ENCODE results near the gene AP2A1.

AP2A1 gene

DNA sequence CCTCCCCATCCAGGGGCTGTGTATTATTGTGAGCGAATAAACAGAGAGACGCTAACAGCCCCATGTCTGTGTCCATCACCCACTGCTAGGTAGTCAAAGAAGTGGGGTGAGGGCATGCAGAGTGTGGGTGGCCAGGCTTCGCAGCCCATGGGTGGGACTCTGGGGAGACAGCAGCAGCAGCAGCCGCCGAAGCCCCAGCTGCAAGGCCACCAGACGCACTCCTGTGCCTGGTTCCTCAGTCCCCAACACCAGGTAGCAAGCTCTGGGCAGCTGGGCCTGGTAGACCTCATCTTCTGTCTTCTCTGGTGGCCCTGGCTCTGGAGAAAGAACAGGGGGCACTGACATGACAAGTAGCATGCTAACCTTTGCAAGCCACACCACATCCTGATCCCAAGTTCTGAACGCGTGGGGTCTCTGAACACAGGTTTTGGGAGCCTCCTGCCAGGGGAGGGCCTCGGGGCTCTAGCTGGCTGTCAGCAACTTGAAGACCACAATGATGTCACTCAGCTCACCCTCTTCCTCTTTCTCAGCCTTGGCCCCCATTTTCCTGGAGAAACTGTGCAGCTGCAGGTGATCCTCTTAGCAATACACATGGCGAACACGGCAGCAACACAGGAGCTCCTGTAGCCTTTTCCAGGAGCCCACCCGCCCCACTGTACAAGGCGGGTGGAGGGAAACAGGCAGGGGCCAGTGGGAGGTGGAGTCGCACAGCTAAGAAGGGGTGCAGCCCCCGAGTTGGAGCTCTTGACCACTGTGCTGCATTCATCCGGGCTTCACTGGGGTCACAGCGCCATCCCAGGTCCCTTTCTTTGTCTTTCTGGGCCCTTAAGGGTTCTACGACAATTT lies 40.5 kb downstream of the AP2A1 start:
- Histone ChIP-seq H3K79me2 (ENCODE audit: control insufficient read depth, insufficient read depth, low read length) (no peaks in the 10 kb centered on the region), H4K8ac (ENCODE audit: low read depth, low read length) (no peak overlapping the region), H3K56ac (ENCODE audit: low read length) (no peak overlapping the region), H3K9ac (ENCODE audit: low read length) (no peak overlapping the region), H3K4me3 (ENCODE audit: low read length) (no peak overlapping the region), H3K79me1 (ENCODE audit: low read length) (no peaks in the 10 kb centered on the region), H3K27me3 (ENCODE audit: insufficient read depth, low read length, poor library complexity) (no peaks in the 10 kb centered on the region), H2BK5ac (ENCODE audit: low read length) (no peak overlapping the region), H2BK15ac (replicated peaks; ENCODE audit: low read depth) (no peak overlapping the region), H3K4me2 (ENCODE audit: low read length) (no peak overlapping the region), H3K27ac (ENCODE audit: low read depth, low read length) (no peak overlapping the region), H3K4me1 (ENCODE audit: control insufficient read depth, low read depth, low read length) (peaks cover 4% of the 10 kb centered on the region), H3K23ac (ENCODE audit: low read length) (no peak overlapping the region), H4K5ac (ENCODE audit: low read length) (no peak overlapping the region), H2BK120ac (ENCODE audit: low read depth, low read length) (no peak overlapping the region), H3K36me3 (ENCODE audit: control insufficient read depth, insufficient read depth, low read length) (no peaks in the 10 kb centered on the region), H3K18ac (ENCODE audit: low read length) (no peak overlapping the region), H2AK5ac (ENCODE audit: low read length) (no peak overlapping the region), H3K4ac (ENCODE audit: low read depth, low read length) (no peak overlapping the region)
- no peak for DNase-seq
- WGBS (ENCODE audit: extremely low coverage, insufficient coverage, low lambda C conversion rate), result no CpG with 5 or more reads among the region's 18 CpGs

DNA sequence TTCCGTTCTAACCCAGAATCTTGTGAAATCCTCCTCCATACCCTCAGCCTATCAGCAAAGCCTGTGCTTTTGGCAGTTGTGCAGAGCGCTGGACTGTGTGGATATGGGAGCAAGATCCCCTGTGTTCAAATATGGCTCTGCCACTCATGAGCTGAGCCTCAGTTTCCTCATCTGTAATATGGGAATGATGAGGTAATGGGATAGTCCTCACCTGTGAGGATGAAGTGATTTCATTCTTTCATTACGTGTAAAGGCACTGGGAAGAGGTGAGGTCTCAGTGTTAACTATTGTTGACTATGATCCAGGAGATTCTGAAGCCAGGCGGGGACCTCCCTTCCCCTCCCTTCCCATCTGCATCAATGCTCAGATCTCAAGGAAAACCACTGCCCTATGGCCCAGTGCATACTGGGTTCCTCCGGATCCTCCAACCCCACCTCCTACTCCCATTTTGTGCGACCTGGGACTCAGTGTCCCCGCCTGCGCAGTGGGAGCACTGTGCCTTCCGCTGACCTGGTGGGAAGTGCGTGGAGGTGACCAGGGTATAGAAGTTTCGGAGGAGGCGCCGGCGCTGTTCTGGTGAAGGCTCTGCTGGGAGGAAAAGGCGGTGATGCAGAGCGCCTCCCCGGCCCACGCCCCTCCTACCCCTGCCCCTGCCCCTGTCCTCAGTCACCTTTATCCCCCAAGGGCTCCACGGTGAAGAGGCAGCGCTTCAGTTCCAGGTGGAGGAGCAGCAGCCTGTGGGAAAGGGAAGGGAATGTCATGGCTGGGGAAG lies 41.3 kb downstream of the AP2A1 start:
- no peaks in the 10 kb centered on the region for H3K79me1 ChIP-seq (ENCODE audit: low read length)
- H3K56ac ChIP-seq (ENCODE audit: low read length), result no peak overlapping the region
- no peak overlapping the region for H4K5ac ChIP-seq (ENCODE audit: low read length)
- no peaks in the 10 kb centered on the region for H3K27me3 ChIP-seq (ENCODE audit: insufficient read depth, low read length, poor library complexity)
- H3K27ac ChIP-seq (ENCODE audit: low read depth, low read length), result no peak overlapping the region
- no peak for DNase-seq
- H3K36me3 ChIP-seq (ENCODE audit: control insufficient read depth, insufficient read depth, low read length), result no peaks in the 10 kb centered on the region
- H3K4ac ChIP-seq (ENCODE audit: low read depth, low read length), result no peak overlapping the region
- no peak overlapping the region for H2BK15ac ChIP-seq (replicated peaks; ENCODE audit: low read depth)
- no CpG with 5 or more reads among the region's 20 CpGs for WGBS (ENCODE audit: extremely low coverage, insufficient coverage, low lambda C conversion rate)
- H3K4me2 ChIP-seq (ENCODE audit: low read length), result peak overlapping the region; percentile 0
- no peak overlapping the region for H3K23ac ChIP-seq (ENCODE audit: low read length)
- H3K4me3 ChIP-seq (ENCODE audit: low read length), result no peak overlapping the region
- no peak overlapping the region for H2BK5ac ChIP-seq (ENCODE audit: low read length)
- peaks cover 4% of the 10 kb centered on the region for H3K4me1 ChIP-seq (ENCODE audit: control insufficient read depth, low read depth, low read length)
- no peaks in the 10 kb centered on the region for H3K79me2 ChIP-seq (ENCODE audit: control insufficient read depth, insufficient read depth, low read length)
- no peak overlapping the region for H2AK5ac ChIP-seq (ENCODE audit: low read length)
- H3K18ac ChIP-seq (ENCODE audit: low read length), result no peak overlapping the region
- H2BK120ac ChIP-seq (ENCODE audit: low read depth, low read length), result no peak overlapping the region
- no peak overlapping the region for H4K8ac ChIP-seq (ENCODE audit: low read depth, low read length)
- peak overlapping the region; percentile 23 for H3K9ac ChIP-seq (ENCODE audit: low read length)

DNA sequence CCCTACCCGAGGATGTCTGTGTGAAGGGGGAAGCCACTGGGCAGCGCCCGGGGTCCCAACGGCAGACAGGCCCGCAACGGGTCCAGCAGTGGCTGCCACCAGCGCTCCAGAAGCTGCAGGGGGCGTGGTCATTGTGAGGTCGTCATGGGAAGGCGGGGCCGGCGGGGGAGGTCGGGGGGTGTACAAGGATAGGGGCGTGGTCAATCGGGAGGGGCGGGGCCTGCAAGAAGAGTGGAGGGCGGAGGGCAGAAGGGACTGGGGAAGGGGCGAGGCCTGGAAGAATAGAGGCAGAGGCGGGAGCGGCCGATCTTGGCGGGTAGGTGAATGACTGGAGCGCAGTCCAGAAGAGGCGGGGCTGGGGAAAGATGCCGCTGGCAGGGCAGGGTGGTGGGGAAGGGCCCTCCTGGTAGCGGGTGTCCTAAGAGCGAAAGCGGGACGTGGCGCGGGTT lies 41.9 kb downstream of the AP2A1 start:
- WGBS (ENCODE audit: extremely low coverage, insufficient coverage, low lambda C conversion rate), result no CpG with 5 or more reads among the region's 31 CpGs
- H3K36me3 ChIP-seq (ENCODE audit: control insufficient read depth, insufficient read depth, low read length), result no peaks in the 10 kb centered on the region
- H4K8ac ChIP-seq (ENCODE audit: low read depth, low read length), result no peak overlapping the region
- DNase-seq, result peak; percentile 96
- no peaks in the 10 kb centered on the region for H3K27me3 ChIP-seq (ENCODE audit: insufficient read depth, low read length, poor library complexity)
- H4K5ac ChIP-seq (ENCODE audit: low read length), result no peak overlapping the region
- no peak overlapping the region for H2BK5ac ChIP-seq (ENCODE audit: low read length)
- no peak overlapping the region for H2BK15ac ChIP-seq (replicated peaks; ENCODE audit: low read depth)
- H3K27ac ChIP-seq (ENCODE audit: low read depth, low read length), result no peak overlapping the region
- H3K23ac ChIP-seq (ENCODE audit: low read length), result no peak overlapping the region
- H3K18ac ChIP-seq (ENCODE audit: low read length), result no peak overlapping the region
- peak overlapping the region; percentile 74 for H3K9ac ChIP-seq (ENCODE audit: low read length)
- H2BK120ac ChIP-seq (ENCODE audit: low read depth, low read length), result no peak overlapping the region
- H3K79me2 ChIP-seq (ENCODE audit: control insufficient read depth, insufficient read depth, low read length), result no peaks in the 10 kb centered on the region
- peak overlapping the region; percentile 75 for H3K56ac ChIP-seq (ENCODE audit: low read length)
- no peaks in the 10 kb centered on the region for H3K79me1 ChIP-seq (ENCODE audit: low read length)
- peak overlapping the region; percentile 82 for H3K4me2 ChIP-seq (ENCODE audit: low read length)
- no peak overlapping the region for H2AK5ac ChIP-seq (ENCODE audit: low read length)
- H3K4me3 ChIP-seq (ENCODE audit: low read length), result no peak overlapping the region
- peaks cover 4% of the 10 kb centered on the region for H3K4me1 ChIP-seq (ENCODE audit: control insufficient read depth, low read depth, low read length)
- no peak overlapping the region for H3K4ac ChIP-seq (ENCODE audit: low read depth, low read length)

DNA sequence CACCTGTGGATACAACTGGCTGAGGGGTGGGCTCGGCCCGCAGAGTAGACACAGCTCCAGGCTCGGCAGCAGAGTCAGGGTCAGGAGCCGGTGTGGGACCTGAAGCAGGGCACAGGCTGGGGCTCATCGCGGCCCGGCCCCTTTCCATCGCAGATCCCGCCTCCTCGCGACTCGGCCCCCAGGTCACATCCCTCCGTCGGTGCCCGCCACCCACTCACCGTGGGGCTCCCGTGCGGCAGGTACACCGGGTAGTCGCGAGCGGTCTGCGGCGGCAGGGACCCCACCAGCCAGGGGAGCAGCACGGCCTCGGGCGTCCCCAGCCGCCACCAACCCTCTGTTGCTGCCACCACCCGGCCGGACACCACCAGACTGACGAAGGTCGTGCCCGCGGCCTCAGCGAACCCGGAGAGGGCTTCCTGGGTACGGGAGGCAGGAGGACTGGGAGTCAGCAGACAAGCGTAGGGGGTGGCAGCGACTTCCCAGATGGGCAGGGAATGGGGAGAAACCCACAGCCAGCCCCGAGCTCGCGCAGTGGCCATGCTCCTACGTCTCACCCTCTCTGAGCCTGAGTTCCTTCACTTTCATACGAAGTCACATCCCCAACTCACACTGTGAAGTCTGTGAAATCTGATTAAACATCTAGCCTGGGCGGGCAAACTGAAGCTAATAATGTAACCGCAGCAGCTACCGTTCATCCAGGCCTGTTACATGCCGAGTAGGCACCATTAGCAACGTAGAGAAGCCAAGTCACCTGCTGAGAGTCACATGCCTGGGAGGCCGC lies 42.5 kb downstream of the AP2A1 start:
- Histone ChIP-seq H3K56ac (ENCODE audit: low read length) (peak overlapping the region; percentile 75), H3K79me1 (ENCODE audit: low read length) (no peaks in the 10 kb centered on the region), H4K8ac (ENCODE audit: low read depth, low read length) (no peak overlapping the region), H2AK5ac (ENCODE audit: low read length) (no peak overlapping the region), H3K9ac (ENCODE audit: low read length) (peak overlapping the region; percentile 74), H3K4ac (ENCODE audit: low read depth, low read length) (no peak overlapping the region), H4K5ac (ENCODE audit: low read length) (no peak overlapping the region), H3K4me1 (ENCODE audit: control insufficient read depth, low read depth, low read length) (peaks cover 4% of the 10 kb centered on the region), H3K4me2 (ENCODE audit: low read length) (peak overlapping the region; percentile 82), H3K4me3 (ENCODE audit: low read length) (no peak overlapping the region), H3K79me2 (ENCODE audit: control insufficient read depth, insufficient read depth, low read length) (no peaks in the 10 kb centered on the region), H2BK5ac (ENCODE audit: low read length) (no peak overlapping the region), H3K23ac (ENCODE audit: low read length) (peak overlapping the region; percentile 57), H3K18ac (ENCODE audit: low read length) (no peak overlapping the region), H3K36me3 (ENCODE audit: control insufficient read depth, insufficient read depth, low read length) (no peaks in the 10 kb centered on the region), H3K27ac (ENCODE audit: low read depth, low read length) (no peak overlapping the region), H2BK15ac (replicated peaks; ENCODE audit: low read depth) (no peak overlapping the region), H2BK120ac (ENCODE audit: low read depth, low read length) (no peak overlapping the region), H3K27me3 (ENCODE audit: insufficient read depth, low read length, poor library complexity) (no peaks in the 10 kb centered on the region)
- no CpG with 5 or more reads among the region's 50 CpGs for WGBS (ENCODE audit: extremely low coverage, insufficient coverage, low lambda C conversion rate)
- DNase-seq, result peak; percentile 55

DNA sequence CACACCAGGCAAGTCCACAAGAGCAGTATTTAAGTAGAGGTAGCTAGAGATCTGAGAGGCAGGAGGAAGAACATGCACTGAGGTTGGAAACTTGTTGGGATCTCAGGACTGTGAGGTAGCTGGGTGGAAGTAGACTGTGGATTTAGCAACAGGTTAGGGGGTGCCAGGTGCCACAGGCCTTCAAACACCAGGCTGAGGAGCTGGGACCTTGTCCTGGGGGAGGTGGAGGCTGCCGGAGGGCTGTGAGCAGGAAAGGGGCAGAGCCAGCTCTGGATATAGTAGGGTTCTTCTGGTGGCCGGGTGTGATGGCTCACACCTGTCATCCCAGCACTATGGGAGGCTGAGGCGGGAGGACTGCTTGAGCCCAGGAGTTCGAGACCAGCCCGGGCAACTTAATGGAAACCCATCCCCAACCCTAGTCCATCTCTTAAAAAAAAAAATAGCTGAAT lies 43.2 kb downstream of the AP2A1 start:
- no CpG with 5 or more reads among the region's 5 CpGs for WGBS (ENCODE audit: extremely low coverage, insufficient coverage, low lambda C conversion rate)
- Histone ChIP-seq H3K4me1 (ENCODE audit: control insufficient read depth, low read depth, low read length) (peaks cover 4% of the 10 kb centered on the region), H4K5ac (ENCODE audit: low read length) (no peak overlapping the region), H3K9ac (ENCODE audit: low read length) (peak overlapping the region; percentile 74), H2AK5ac (ENCODE audit: low read length) (no peak overlapping the region), H3K23ac (ENCODE audit: low read length) (no peak overlapping the region), H3K27ac (ENCODE audit: low read depth, low read length) (no peak overlapping the region), H3K27me3 (ENCODE audit: insufficient read depth, low read length, poor library complexity) (no peaks in the 10 kb centered on the region), H3K36me3 (ENCODE audit: control insufficient read depth, insufficient read depth, low read length) (no peaks in the 10 kb centered on the region), H3K18ac (ENCODE audit: low read length) (no peak overlapping the region), H2BK120ac (ENCODE audit: low read depth, low read length) (no peak overlapping the region), H3K56ac (ENCODE audit: low read length) (peak overlapping the region; percentile 75), H2BK15ac (replicated peaks; ENCODE audit: low read depth) (no peak overlapping the region), H2BK5ac (ENCODE audit: low read length) (no peak overlapping the region), H3K79me1 (ENCODE audit: low read length) (no peaks in the 10 kb centered on the region), H3K79me2 (ENCODE audit: control insufficient read depth, insufficient read depth, low read length) (no peaks in the 10 kb centered on the region), H3K4me2 (ENCODE audit: low read length) (no peak overlapping the region), H3K4me3 (ENCODE audit: low read length) (no peak overlapping the region), H3K4ac (ENCODE audit: low read depth, low read length) (no peak overlapping the region), H4K8ac (ENCODE audit: low read depth, low read length) (no peak overlapping the region)
- no peak for DNase-seq
